ENCODE data around the gene NDUFB8.

DNA sequence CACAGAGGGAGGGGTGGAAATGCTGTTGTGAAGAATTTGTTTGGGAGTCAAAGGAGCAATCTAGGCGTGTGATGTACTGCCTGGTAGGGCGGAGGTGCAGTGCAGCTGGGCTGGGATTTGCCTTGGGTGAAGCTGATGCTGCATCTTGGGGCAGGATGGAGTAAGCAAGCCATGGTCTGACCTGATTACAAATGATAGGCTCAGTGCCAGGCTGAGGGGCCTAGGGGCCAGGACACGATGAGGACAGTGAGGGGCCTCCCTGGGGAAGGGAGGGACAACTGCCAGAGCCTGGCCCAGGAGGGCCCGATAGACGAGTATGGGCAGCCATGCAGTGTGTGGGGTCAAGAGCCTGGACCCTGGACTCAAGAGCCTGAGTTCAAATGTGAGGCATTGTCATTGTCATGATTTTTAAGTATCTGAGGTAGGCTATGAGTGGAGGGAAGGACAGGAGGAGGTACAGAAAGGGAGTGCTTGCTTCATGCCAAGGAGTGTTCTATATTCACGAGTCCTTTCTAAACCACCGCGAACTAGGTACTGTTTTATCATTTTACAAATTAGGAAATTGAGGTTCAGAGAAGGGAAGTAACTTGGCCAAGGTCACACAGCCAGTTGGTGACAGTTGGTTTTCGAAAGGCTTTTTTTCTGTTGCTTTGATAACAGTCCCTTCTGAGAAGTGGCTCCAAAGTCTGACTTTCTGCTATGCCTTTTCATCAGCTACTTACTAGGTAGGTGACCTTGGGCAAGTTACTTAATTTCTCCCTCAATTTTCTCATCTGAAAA, 35.7 kb upstream of the NDUFB8 start:
- TF ChIP-seq POLR2AphosphoS5 (IDR thresholded peaks at IDR 0.05; ENCODE audit: borderline replicate concordance, low read depth, low read length): no peak
- TF ChIP-seq EZH2 (IDR thresholded peaks at IDR 0.05): no peak
- no peak for TF ChIP-seq FOXP2 (optimal IDR thresholded peaks at IDR 0.05; ENCODE audit: control extremely low read depth, extremely low read length, insufficient read depth)

Measured in SK-N-MC (cell line).